Right hindlimb (tissue), 1 donor: ENCODE data around the gene MINDY1.

Experiments
- DNase-seq: peaks from one replicate; pipeline ENCODE4 v3.0.0-alpha.2; 2018

Gene MINDY1

GRCh38 chr1:151010346-151010726, 3.6 kb upstream of the MINDY1 start:
- no peak for DNase-seq

- DNase-seq: no peak
These were observed 3.1 kb upstream of the MINDY1 start for GRCh38 chr1:151009674-151010345.

GRCh38 chr1:151009206-151009587, 2.5 kb upstream of the MINDY1 start:
- DNase-seq: no peak

- DNase-seq: peak; percentile 97
These were observed 1.8 kb upstream of the MINDY1 start, which contains the start of gene PRUNE1 for GRCh38 chr1:151008244-151009205. TSS of gene PRUNE1 (plus strand) at chr1:151008449. CDS start at chr1:151008633, 184 bp downstream.

- no peak for DNase-seq
These were observed 1.1 kb upstream of the MINDY1 start for GRCh38 chr1:151007853-151008243.

- no peak for DNase-seq
These were observed 878 bp downstream of the MINDY1 start for GRCh38 chr1:151005729-151006319.

- DNase-seq: no peak
These were observed 3.5 kb downstream of the MINDY1 start for GRCh38 chr1:151003180-151003579.

- DNase-seq: no peak
These were observed 4.1 kb downstream of the MINDY1 start for GRCh38 chr1:151002611-151003010.

GRCh38 chr1:151002051-151002450, 4.7 kb downstream of the MINDY1 start:
- no peak for DNase-seq

- no peak for DNase-seq
These were observed 5.1 kb downstream of the MINDY1 start for GRCh38 chr1:151001602-151002001.

- no peak for DNase-seq
These were observed 6.3 kb downstream of the MINDY1 start for GRCh38 chr1:151000408-151000807.

GRCh38 chr1:150999926-151000325, 6.8 kb downstream of the MINDY1 start:
- no peak for DNase-seq

- DNase-seq: no peak
These were observed 7.5 kb downstream of the MINDY1 start for GRCh38 chr1:150999051-150999674.

GRCh38 chr1:150997949-150998348, 8.8 kb downstream of the MINDY1 start:
- no peak for DNase-seq

- no peak for DNase-seq
These were observed 9.4 kb downstream of the MINDY1 start for GRCh38 chr1:150997126-150997872.

GRCh38 chr1:150995896-150996295, 10.8 kb downstream of the MINDY1 start:
- no peak for DNase-seq

- no peak for DNase-seq
These were observed 11.2 kb downstream of the MINDY1 start for GRCh38 chr1:150995460-150995859.

GRCh38 chr1:150994248-150994647, 12.5 kb downstream of the MINDY1 start:
- DNase-seq: no peak

GRCh38 chr1:150992626-150993025, 14.1 kb downstream of the MINDY1 start:
- DNase-seq: no peak

- DNase-seq: no peak
These were observed 18.8 kb downstream of the MINDY1 start for GRCh38 chr1:150987924-150988323.

- DNase-seq: no peak
These were observed 21.4 kb downstream of the MINDY1 start for GRCh38 chr1:150985179-150985825.
